GM12891 (cell line): Measurements from ENCODE around the gene FCHO2.

Source experiments
- PAX5 ChIP-seq: IDR thresholded peaks from 2 replicates; pipeline ENCODE4 v1.6.1; 2011; ENCODE audit warnings: low read length, moderate library complexity, mild to moderate bottlenecking; ENCODE audit not compliant: insufficient read depth, severe bottlenecking
- POLR2A ChIP-seq: IDR thresholded peaks from 2 replicates; pipeline ENCODE4 v1.6.1; 2011; ENCODE audit warnings: low read depth, low read length, control low read depth
- POLR2AphosphoS5 ChIP-seq: IDR thresholded peaks from 2 replicates; pipeline ENCODE4 v1.6.1; 2011; ENCODE audit warnings: low read depth, low read length, control low read depth
- POU2F2 ChIP-seq: IDR thresholded peaks from 2 replicates; pipeline ENCODE4 v1.6.1; 2011; ENCODE audit warnings: low read depth, mild to moderate bottlenecking, control low read depth, low read length, moderate library complexity
- SPI1 ChIP-seq: IDR thresholded peaks from 2 replicates; pipeline ENCODE4 v1.6.1; 2011; ENCODE audit warnings: low read depth, low read length, control low read depth
- TAF1 ChIP-seq: IDR thresholded peaks from 2 replicates; pipeline ENCODE4 v1.6.1; 2011; ENCODE audit warnings: low read depth, low read length, control low read depth

- TF ChIP-seq POLR2AphosphoS5, result no peak
- no peak for TF ChIP-seq POLR2A
- TF ChIP-seq SPI1, result no peak
- no peak for TF ChIP-seq TAF1
- TF ChIP-seq PAX5, result no peak
- no peak for TF ChIP-seq POU2F2
Measured at GRCh38 chr5:72954389-72954788, 1.5 kb upstream of the FCHO2 start.
